CD14-positive monocyte (primary cell): ENCODE measurements around the gene SNPH. TPM values are rescaled to one million over a fixed set of nuclear protein-coding genes. Genes with fewer than 3 reads are reported as not detected.
"Not testable (repeated sequence)": the region's sequence is repeated elsewhere in the genome, so short reads cannot be mapped to it uniquely, and the experiment has no call there.

ENCODE experiments used
- DNase-seq, 3 donors: peaks; one replicate each; pipeline ENCODE4 v3.0.0-alpha.2; 2011 to 2022
- H2AFZ ChIP-seq: 2 replicates; pipeline ENCODE4 v1.6.0; 2012; ENCODE audit warnings: mild to moderate bottlenecking, low read depth, low read length, inconsistent platforms; ENCODE audit not compliant: insufficient read depth, poor library complexity, severe bottlenecking
- H3K27ac ChIP-seq, 2 donors: 1 replicate in 1 of 2; 2 replicates in 1 of 2; pipeline ENCODE4 v1.5.1; 2012 to 2013; ENCODE audit warnings: low read length in 2 of 2, control low read depth in 1 of 2, inconsistent platforms in 1 of 2, low read depth in 1 of 2, mild to moderate bottlenecking in 1 of 2
- H3K27me3 ChIP-seq, 2 donors: one replicate each; pipeline versions ENCODE4 v1.6.0 to v1.6.1; 2011 to 2013; ENCODE audit warnings: low read length in 2 of 2; ENCODE audit not compliant: control insufficient read depth in 2 of 2, insufficient read depth in 2 of 2
- H3K36me3 ChIP-seq, 2 donors: replicated peaks in 1 of 2; 1 replicate in 1 of 2; 2 replicates in 1 of 2; pipeline versions ENCODE4 v1.5.1 to v1.6.1; 2012 to 2013; ENCODE audit warnings: low read length in 2 of 2, control low read depth in 1 of 2, inconsistent platforms in 1 of 2, mild to moderate bottlenecking in 1 of 2; ENCODE audit not compliant: insufficient read depth in 2 of 2, control insufficient read depth in 1 of 2
- H3K4me1 ChIP-seq, 2 donors: 1 replicate in 1 of 2; 2 replicates in 1 of 2; pipeline versions ENCODE4 v1.5.1 to v1.6.1; 2012 to 2013; ENCODE audit warnings: low read length in 2 of 2, control low read depth in 1 of 2, inconsistent platforms in 1 of 2, mild to moderate bottlenecking in 1 of 2, moderate library complexity in 1 of 2; ENCODE audit not compliant: insufficient read depth in 2 of 2, control insufficient read depth in 1 of 2
- H3K4me2 ChIP-seq: replicated peaks from 2 replicates; pipeline ENCODE3; 2012; ENCODE audit warnings: low read length, moderate library complexity, mild to moderate bottlenecking; ENCODE audit not compliant: poor library complexity, severe bottlenecking; ENCODE audit errors: extremely low read depth
- H3K4me3 ChIP-seq, 3 experiments: fragments of 200-600 bp in 1 of 3; sonication (generic) in 1 of 3; replicated peaks in 1 of 3; 1 replicate in 2 of 3; 2 replicates in 1 of 3; pipeline ENCODE4 v1.5.1; 2011 to 2013; ENCODE audit warnings: low read length in 3 of 3, mild to moderate bottlenecking in 3 of 3, control low read depth in 2 of 3, low read depth in 2 of 3, inconsistent platforms in 1 of 3, moderate library complexity in 1 of 3
- H3K79me2 ChIP-seq: 2 replicates; pipeline ENCODE4 v1.6.0; 2012; ENCODE audit warnings: mild to moderate bottlenecking, control low read depth, inconsistent platforms, low read length, moderate library complexity; ENCODE audit not compliant: insufficient read depth
- H3K9ac ChIP-seq: 2 replicates; pipeline ENCODE4 v1.6.0; 2017; ENCODE audit warnings: low read length, mild to moderate bottlenecking; ENCODE audit not compliant: insufficient read depth, poor library complexity, severe bottlenecking
- H3K9me3 ChIP-seq, 2 donors: replicated peaks in 1 of 2; 1 replicate in 1 of 2; 2 replicates in 1 of 2; pipeline versions ENCODE4 v1.5.1 to v1.6.1; 2012 to 2013; ENCODE audit warnings: low read length in 2 of 2, control low read depth in 1 of 2; ENCODE audit not compliant: control insufficient read depth in 1 of 2, insufficient read depth in 1 of 2
- H4K20me1 ChIP-seq: 2 replicates; pipeline ENCODE4 v1.6.0; 2012; ENCODE audit warnings: mild to moderate bottlenecking, low read length, control low read depth, moderate library complexity; ENCODE audit not compliant: insufficient read depth
- H3K27ac Mint-ChIP-seq, 7 donors: one replicate each; pipeline ENCODE4 v1.8.0; 2020; ENCODE audit warnings: mild to moderate bottlenecking in 7 of 7, mixed read lengths in 7 of 7, moderate library complexity in 6 of 7, inconsistent platforms in 2 of 7
- H3K27me3 Mint-ChIP-seq, 3 donors: one replicate each; pipeline ENCODE4 v1.8.0; 2021 to 2022; ENCODE audit warnings: low read depth in 3 of 3, mild to moderate bottlenecking in 3 of 3, mixed read lengths in 3 of 3, moderate library complexity in 3 of 3, inconsistent platforms in 1 of 3
- H3K36me3 Mint-ChIP-seq, 2 donors: one replicate each; pipeline ENCODE4 v1.8.0; 2020; ENCODE audit warnings: mixed read lengths in 2 of 2, inconsistent platforms in 1 of 2, mild to moderate bottlenecking in 1 of 2
- H3K4me1 Mint-ChIP-seq: one replicate; pipeline ENCODE4 v1.8.0; 2020; ENCODE audit warnings: mild to moderate bottlenecking, mixed read lengths
- H3K4me3 Mint-ChIP-seq, 2 donors: one replicate each; pipeline ENCODE4 v1.8.0; 2020; ENCODE audit warnings: mild to moderate bottlenecking in 2 of 2, mixed read lengths in 2 of 2, moderate library complexity in 1 of 2
- H3K9me3 Mint-ChIP-seq, 7 donors: one replicate each; pipeline ENCODE4 v1.8.0; 2020 to 2022; ENCODE audit warnings: mixed read lengths in 7 of 7, mild to moderate bottlenecking in 6 of 7, moderate library complexity in 6 of 7, inconsistent platforms in 2 of 7
- WGBS: methylation state at CpG from one replicate; pipeline ENCODE4 v1.1.5; 2013; ENCODE audit warnings: missing lambda C conversion rate; ENCODE audit not compliant: insufficient coverage; 5-methylcytosine and 5-hydroxymethylcytosine counted together
- intact Hi-C, 2 donors: fragments of 100-400 bp; cut with micrococcal nuclease; formaldehyde crosslinking; loops; one replicate each; pipeline versions ENCODE4 v1.15.0 to v1.15.1; 2023
- polyA plus RNA-seq, 3 donors: library from polyadenylated mRNA; depleted of rRNA in 1 of 3; unstranded in 2 of 3; stranded (reverse) in 1 of 3; fragments of 300-500 nt in 2 of 3; fragments of >200 nt in 1 of 3; fragmentation: Illumina TruSeq in 2 of 3; gene quantifications; 1 replicate in 2 of 3; 2 replicates in 1 of 3; pipeline ENCODE4 v1.2.3, GENCODE V29; 2012 to 2021
- TF ChIP-seq, protein P1 (sequence below): fragments of 200-600 bp; IDR thresholded peaks from one replicate; pipeline ENCODE4 v1.8.0; 2022; ENCODE audit warnings: antibody characterized with exemption, mild to moderate bottlenecking

Gene SNPH
- polyA plus RNA-seq, 3 donors = 0.07 to 0.10 TPM; not detected in 1

DNA sequence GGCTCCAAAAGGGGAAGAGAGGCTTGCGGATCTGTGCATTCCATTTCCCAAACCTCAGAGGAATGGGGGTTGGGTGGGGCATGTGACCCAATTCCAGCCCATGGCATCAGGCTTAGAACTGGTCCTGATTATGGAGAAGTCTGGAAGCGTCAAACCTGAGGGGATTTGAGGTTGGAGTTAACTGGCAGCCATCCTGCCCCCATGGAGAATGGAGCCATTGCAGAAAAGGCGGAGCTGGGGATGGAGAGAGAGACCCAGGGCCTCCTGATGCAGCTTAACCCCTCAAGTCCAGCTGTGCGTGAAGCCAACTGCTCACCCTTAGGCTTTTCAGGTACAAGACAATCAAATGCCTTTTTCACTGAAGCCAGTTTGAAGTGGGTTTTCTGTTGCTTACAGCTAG is 72.7 kb downstream of the SNPH start:
- intact Hi-C loops = loop anchor here in 1 of 2 donors (10.0 kb wide), 1 partner anchor 1126 kb away; no protein-coding TSS in a partner anchor
- H2AFZ ChIP-seq = no peak overlapping the region
- Mint-ChIP-seq H3K4me3 (peak overlapping the region in 1 of 2 donors; percentile 37), H3K9me3 (no peaks in the 10 kb centered on the region), H3K27me3 (peaks cover 0 to 9% (median 6%) of the 10 kb centered on the region in 3 donors), H3K27ac (no peak overlapping the region), H3K4me1 (peaks cover 25% of the 10 kb centered on the region), H3K36me3 (peaks cover 0 to 2% of the 10 kb centered on the region in 2 donors)
- H3K4me3 ChIP-seq = no peak overlapping the region
- no peaks in the 10 kb centered on the region for H3K27me3 ChIP-seq
- no peaks in the 10 kb centered on the region for H3K9me3 ChIP-seq
- no peaks in the 10 kb centered on the region for H3K36me3 ChIP-seq
- H3K79me2 ChIP-seq = no peaks in the 10 kb centered on the region
- H3K9ac ChIP-seq = no peak overlapping the region
- TF ChIP-seq, protein P1, sequence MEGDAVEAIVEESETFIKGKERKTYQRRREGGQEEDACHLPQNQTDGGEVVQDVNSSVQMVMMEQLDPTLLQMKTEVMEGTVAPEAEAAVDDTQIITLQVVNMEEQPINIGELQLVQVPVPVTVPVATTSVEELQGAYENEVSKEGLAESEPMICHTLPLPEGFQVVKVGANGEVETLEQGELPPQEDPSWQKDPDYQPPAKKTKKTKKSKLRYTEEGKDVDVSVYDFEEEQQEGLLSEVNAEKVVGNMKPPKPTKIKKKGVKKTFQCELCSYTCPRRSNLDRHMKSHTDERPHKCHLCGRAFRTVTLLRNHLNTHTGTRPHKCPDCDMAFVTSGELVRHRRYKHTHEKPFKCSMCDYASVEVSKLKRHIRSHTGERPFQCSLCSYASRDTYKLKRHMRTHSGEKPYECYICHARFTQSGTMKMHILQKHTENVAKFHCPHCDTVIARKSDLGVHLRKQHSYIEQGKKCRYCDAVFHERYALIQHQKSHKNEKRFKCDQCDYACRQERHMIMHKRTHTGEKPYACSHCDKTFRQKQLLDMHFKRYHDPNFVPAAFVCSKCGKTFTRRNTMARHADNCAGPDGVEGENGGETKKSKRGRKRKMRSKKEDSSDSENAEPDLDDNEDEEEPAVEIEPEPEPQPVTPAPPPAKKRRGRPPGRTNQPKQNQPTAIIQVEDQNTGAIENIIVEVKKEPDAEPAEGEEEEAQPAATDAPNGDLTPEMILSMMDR = no peak
- no peak overlapping the region for H3K4me2 ChIP-seq
- no peak for DNase-seq
- peaks cover 27% of the 10 kb centered on the region for H4K20me1 ChIP-seq
- 89% methylated on average over 3 of the region's 4 CpGs for WGBS
- no peak overlapping the region for H3K27ac ChIP-seq
- peaks cover 14 to 18% of the 10 kb centered on the region in 2 donors for H3K4me1 ChIP-seq

DNA sequence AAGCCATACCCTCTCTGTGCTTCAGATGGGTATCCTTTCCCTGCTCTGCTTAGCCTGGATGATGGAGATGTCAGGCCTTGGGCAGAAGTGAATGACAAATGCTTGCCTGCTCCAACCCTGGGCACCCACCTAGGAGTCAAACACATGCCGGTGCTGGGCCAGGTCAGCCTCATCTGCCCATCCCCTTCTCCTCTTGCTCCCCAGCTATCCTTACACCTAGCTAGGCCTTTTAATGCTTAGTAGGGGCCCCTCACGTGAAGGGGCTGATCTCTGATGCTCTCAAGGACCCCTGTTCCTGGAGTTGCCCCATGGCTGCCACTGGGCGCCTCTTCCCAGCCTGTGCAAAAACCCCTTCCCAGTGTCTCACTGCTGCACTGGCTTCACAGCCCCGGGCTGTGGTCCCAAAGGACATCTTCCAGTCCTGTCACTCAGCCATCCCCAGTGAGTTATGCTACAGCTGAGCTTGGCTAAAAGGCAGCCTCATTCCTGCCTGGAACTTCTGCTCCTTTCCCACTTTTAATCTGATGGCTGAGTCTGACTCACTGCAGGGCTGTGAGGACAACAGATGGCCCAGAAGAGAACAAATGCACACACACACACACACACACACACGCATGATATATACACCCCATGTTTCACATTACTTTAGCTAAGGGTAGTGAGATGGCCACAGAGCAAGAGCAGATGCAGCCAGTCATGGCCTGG is 75.6 kb downstream of the SNPH start:
- Mint-ChIP-seq H3K27ac (peak overlapping the region in 1 of 7 donors; percentile 23), H3K27me3 (peaks cover 0 to 4% (median 2%) of the 10 kb centered on the region in 3 donors)

DNA sequence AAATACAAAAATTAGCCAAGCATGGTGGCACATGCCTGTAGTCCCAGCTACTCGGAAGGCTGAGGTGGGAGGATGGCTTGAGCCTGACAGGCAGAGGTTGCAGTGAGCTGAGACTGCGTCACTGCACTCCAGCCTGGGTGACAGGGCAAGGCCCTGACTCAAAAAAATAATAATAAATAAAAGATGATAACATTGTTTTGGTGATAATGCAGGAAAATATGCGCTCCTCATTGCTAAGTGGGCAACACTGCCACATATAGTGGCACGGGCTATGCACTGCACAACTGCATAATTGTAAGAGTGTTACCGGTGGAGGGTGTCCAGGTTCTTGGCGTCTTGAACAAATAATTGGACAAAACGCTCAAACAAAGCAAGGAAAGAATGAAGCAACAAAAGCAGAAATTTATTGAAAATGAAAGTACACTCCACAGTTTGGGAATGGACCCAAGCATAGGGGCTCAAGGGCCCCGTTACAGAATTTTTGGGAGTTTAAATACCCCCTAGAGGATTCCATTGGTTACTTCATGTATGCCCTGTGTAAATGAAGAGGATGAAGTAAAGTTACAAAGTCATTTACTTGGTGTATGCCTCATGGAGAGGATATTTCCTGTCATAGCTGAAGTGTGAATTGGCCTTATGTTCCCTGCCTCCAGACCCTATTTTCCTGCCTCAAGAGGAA is 77.5 kb downstream of the SNPH start:
- not testable (repeated sequence) for H3K9me3 Mint-ChIP-seq, H3K27ac Mint-ChIP-seq

More for the DNA sequence above, 75.6 kb downstream of the SNPH start:
- Histone ChIP-seq H3K9me3 (no peaks in the 10 kb centered on the region), H3K27ac (no peak overlapping the region), H3K4me3 (no peak overlapping the region), H4K20me1 (peaks cover 5% of the 10 kb centered on the region), H3K36me3 (no peaks in the 10 kb centered on the region), H3K9ac (no peak overlapping the region), H3K27me3 (no peaks in the 10 kb centered on the region), H3K79me2 (no peaks in the 10 kb centered on the region), H3K4me1 (peaks cover 5% of the 10 kb centered on the region in 2 donors), H3K4me2 (no peak overlapping the region), H2AFZ (no peak overlapping the region)
- intact Hi-C loops = no loop called here
- WGBS = 94% methylated on average over 4 of the region's 5 CpGs
- TF ChIP-seq, protein P1 = no peak
- peaks cover 0 to 2% of the 10 kb centered on the region in 2 donors for H3K36me3 Mint-ChIP-seq
- no peak overlapping the region for H3K4me3 Mint-ChIP-seq
- no peak for DNase-seq
- H3K4me1 Mint-ChIP-seq = peaks cover 11% of the 10 kb centered on the region
- peaks cover 0 to 2% (median 0%) of the 10 kb centered on the region in 7 donors for H3K9me3 Mint-ChIP-seq

More for the DNA sequence above, 77.5 kb downstream of the SNPH start:
- 98% methylated on average over 5 of the region's 8 CpGs for WGBS
- H3K4me1 ChIP-seq, H3K9ac ChIP-seq, H3K36me3 ChIP-seq, H3K27me3 Mint-ChIP-seq, H3K9me3 ChIP-seq, H3K27me3 ChIP-seq, H3K4me2 ChIP-seq, H3K4me3 ChIP-seq, intact Hi-C loops, H3K27ac ChIP-seq, H3K79me2 ChIP-seq, H3K4me1 Mint-ChIP-seq, DNase-seq, H3K36me3 Mint-ChIP-seq, H3K4me3 Mint-ChIP-seq, H4K20me1 ChIP-seq, H2AFZ ChIP-seq: not testable (repeated sequence)
